ES-I3 (cell line): ENCODE results near the gene PIK3AP1.
A peak's percentile ranks its signal among the peaks of the same experiment; 100 is the strongest.
"Not testable (repeated sequence)": the region's sequence is repeated elsewhere in the genome, so short reads cannot be mapped to it uniquely, and the experiment has no call there.

Experiments used
- H3K36me3 ChIP-seq: 2 replicates; pipeline ENCODE4 v1.6.1; 2013; ENCODE audit warnings: mild to moderate bottlenecking, low read length, control low read depth, moderate library complexity; ENCODE audit not compliant: insufficient read depth
- H3K4me1 ChIP-seq: 2 replicates; pipeline ENCODE4 v1.6.1; 2013; ENCODE audit warnings: mild to moderate bottlenecking, control low read depth, low read length; ENCODE audit not compliant: insufficient read depth
- H3K9ac ChIP-seq: 2 replicates; pipeline ENCODE4 v1.6.1; 2013; ENCODE audit warnings: low read depth, mild to moderate bottlenecking, low read length, moderate library complexity
- H3K9me3 ChIP-seq: 2 replicates; pipeline ENCODE4 v1.6.1; 2013; ENCODE audit warnings: mild to moderate bottlenecking, low read length, moderate library complexity; ENCODE audit not compliant: control insufficient read depth, insufficient read depth

Gene PIK3AP1

GRCh38 chr10:96743988-96744585 lies 23.8 kb upstream of the PIK3AP1 start:
- no peaks in the 10 kb centered on the region for H3K9me3 ChIP-seq
- H3K36me3 ChIP-seq = peaks cover 13% of the 10 kb centered on the region; the same call in 1 of the 2 replicates
- peaks cover 11% of the 10 kb centered on the region for H3K4me1 ChIP-seq
- no peak overlapping the region for H3K9ac ChIP-seq

GRCh38 chr10:96741557-96741956 lies 21.2 kb upstream of the PIK3AP1 start:
- not testable (repeated sequence) for H3K9me3 ChIP-seq, H3K9ac ChIP-seq
- Histone ChIP-seq H3K4me1 (peaks cover 17% of the 10 kb centered on the region), H3K36me3 (peaks cover 10% of the 10 kb centered on the region; the same call in 1 of the 2 replicates)

DNA sequence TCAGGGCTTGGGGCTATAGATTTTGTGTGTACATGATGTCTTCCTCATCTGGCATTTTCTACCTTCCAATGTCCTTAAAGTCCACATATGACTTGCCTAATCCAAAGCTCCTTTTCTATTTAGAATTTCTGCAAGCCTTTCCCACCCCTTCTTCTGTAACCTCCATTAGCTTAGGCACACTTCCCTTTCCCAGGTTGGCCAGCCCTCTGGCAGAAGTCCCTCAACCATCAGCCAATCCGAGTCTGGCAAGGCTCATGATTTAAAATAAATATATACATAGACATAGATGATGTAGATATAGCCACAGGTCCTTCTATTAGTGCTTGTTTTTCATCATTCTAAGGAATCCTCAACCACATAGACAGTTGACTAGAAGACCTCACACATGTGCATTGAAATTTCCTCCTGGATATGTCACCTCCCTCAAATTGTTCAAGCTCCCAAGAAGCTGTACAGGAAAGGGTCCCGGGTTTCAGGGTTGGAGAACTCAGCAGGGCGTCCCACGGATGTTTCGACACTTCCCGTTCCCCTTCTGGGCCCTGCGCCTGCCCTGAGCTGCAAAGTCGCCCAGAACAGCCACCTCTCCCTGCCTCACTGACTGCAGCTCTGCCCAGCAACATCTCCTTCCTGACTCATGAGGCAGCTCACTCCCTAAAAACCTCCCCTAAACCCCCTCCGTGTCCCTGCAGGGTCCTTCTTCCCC lies 20.4 kb upstream of the PIK3AP1 start:
- H3K9me3 ChIP-seq = no peaks in the 10 kb centered on the region
- H3K4me1 ChIP-seq = peaks cover 17% of the 10 kb centered on the region
- H3K9ac ChIP-seq = peak overlapping the region; percentile 32
- peaks cover 3% of the 10 kb centered on the region; the same call in 1 of the 2 replicates for H3K36me3 ChIP-seq

DNA sequence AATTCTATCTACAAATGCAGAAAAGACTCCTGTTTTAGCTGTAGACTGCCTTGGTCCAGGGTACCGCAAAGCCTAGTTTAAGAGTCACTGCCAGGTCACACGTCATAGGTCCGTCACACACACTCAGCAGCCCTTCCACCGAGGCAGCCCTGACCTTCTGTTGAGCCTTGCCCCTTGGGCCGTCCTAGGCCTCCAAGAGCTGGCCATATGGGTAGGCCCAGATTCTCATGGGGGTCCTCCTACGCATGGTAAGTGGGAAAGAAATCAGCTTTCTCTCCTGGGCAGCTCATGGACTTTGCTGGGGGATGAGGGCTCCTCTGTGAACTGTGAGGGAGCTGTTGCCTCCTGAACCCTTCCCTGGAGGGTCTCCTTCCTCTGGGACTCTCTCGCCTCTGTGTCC lies 19.8 kb upstream of the PIK3AP1 start:
- H3K9ac ChIP-seq = peak overlapping the region; percentile 32; the same call in 1 of the 2 replicates

DNA sequence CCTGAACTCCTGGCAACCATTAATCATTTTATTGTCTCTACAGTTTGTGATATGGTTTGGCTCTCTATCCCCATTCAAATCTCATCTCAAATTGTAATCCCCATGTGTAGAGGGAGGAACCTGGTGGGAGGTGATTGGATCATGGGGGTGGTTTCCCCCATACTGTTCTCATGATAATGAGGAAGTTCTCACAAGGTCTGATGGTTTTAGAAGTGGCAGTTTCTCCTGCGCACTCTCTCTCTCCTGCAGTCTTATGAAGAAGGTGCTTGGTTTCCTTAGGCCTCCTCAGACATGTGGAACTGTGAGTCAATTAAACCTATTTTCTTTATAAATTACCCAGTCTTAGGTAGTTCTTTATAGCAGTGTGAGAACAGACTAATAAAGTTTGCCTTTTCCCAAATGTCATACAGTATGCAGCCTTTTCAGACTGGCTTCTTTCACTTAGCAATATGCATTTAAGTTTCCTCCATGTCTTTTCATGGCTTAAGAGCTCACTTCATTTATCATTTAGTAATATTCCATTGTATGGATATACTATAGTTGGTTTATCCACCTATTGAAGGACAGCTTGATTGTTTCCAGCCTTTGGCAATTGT lies 17.1 kb upstream of the PIK3AP1 start:
- peak overlapping the region; percentile 67 for H3K9ac ChIP-seq
- H3K4me1 ChIP-seq = peaks cover 15% of the 10 kb centered on the region
- not testable (repeated sequence) for H3K9me3 ChIP-seq, H3K36me3 ChIP-seq

More for the DNA sequence above, 19.8 kb upstream of the PIK3AP1 start:
- H3K36me3 ChIP-seq = peaks cover 3% of the 10 kb centered on the region; the same call in 1 of the 2 replicates
- peaks cover 17% of the 10 kb centered on the region for H3K4me1 ChIP-seq
- no peaks in the 10 kb centered on the region for H3K9me3 ChIP-seq

DNA sequence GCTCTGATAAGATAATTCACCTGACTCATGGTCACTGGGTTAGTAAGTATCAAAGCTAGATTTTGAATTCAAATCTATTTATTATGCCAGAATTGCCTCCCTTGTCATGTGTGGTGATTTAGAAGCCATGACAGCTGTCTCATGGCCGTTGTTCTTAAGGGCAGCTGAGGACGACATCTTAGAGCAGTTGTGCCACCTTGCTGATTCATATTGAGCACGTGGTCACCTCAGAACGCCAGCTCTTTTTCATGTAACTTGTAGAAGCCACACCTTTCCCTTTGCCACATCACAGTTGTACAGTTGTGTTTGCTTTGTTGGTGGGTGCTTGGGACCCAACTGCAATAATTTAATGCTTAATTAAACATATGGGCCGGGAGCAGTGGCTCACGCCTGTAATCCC lies 4.3 kb upstream of the PIK3AP1 start:
- peaks cover 2% of the 10 kb centered on the region; the same call in 1 of the 2 replicates for H3K36me3 ChIP-seq
- no peak overlapping the region for H3K9ac ChIP-seq
- no peaks in the 10 kb centered on the region for H3K9me3 ChIP-seq
- 0 out of 2 replicates have a peak, but pooled peaks cover 3% of the 10 kb centered on the region for H3K4me1 ChIP-seq

DNA sequence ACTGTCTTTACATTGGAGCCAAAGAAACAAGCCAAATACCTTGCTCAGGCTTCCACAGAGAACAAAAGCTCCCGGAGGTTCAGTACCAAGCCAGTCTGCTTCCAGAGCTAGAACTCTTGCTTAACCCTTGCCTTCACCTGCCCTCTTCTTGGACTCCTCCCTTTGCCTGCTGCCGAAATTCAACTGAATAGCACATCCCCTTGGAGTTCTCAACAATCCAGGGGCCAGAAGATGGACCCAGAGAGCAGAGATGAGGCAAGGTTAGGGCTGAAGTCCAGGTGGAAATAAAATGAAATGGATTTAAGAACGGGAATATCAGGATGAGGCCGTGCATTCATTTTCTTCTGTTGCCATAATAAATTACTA lies 876 bp upstream of the PIK3AP1 start:
- Histone ChIP-seq H3K9ac (peak overlapping the region; percentile 91; the same call in 1 of the 2 replicates), H3K4me1 (no peaks in the 10 kb centered on the region), H3K9me3 (no peaks in the 10 kb centered on the region), H3K36me3 (no peaks in the 10 kb centered on the region)

DNA sequence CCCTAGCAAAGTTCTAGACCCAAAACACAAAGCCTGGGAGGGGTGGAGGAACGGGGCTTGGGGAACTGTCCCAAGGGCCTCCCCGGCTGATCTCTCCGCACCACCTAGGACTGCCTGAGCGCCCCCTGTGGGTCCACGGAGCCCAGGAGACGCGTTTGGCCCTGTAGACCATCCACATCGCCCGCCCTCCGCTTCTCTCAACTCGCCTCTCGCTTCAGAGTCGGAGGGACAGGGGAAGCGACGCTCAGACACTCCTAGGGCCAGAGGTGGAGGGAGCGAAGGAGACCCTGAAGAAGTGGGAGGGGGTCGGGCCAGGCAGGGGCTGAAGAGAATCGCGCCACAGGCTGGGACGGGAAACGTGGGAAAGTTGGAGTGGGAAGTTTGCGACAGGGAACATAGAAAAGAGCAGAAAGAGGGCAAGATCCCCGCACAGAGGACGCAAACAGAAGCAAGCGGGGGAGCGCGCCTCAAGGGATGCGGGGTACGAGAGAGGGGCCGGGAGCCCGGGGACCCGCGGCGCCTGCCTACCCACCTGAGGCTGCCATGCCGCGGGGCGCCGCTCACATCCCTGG lies 378 bp downstream of the PIK3AP1 start:
- no peaks in the 10 kb centered on the region for H3K9me3 ChIP-seq
- no peaks in the 10 kb centered on the region for H3K36me3 ChIP-seq
- peak overlapping the region; percentile 91 for H3K9ac ChIP-seq
- no peaks in the 10 kb centered on the region for H3K4me1 ChIP-seq

DNA sequence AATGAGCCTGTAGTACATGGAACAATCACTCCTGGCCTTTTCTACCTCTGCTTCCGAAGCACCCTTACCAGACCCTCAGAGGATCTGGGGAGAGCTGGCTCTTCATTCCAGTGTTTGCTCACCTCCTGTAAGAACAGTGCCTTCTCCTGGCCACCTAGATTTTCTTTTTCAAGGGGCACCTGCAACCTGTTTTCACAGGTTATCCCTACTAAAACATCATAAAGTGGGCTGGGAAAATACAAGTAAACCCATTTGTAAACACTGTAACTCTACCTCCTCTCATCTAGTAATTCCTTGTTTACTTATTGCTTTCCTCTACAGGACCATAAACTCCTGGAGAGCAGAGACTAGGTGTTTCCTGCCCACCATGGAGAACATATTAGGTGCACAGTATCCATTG lies 1.1 kb downstream of the PIK3AP1 start:
- Histone ChIP-seq H3K4me1 (no peaks in the 10 kb centered on the region), H3K36me3 (no peaks in the 10 kb centered on the region), H3K9ac (peak overlapping the region; percentile 91; the same call in 1 of the 2 replicates), H3K9me3 (no peaks in the 10 kb centered on the region)

DNA sequence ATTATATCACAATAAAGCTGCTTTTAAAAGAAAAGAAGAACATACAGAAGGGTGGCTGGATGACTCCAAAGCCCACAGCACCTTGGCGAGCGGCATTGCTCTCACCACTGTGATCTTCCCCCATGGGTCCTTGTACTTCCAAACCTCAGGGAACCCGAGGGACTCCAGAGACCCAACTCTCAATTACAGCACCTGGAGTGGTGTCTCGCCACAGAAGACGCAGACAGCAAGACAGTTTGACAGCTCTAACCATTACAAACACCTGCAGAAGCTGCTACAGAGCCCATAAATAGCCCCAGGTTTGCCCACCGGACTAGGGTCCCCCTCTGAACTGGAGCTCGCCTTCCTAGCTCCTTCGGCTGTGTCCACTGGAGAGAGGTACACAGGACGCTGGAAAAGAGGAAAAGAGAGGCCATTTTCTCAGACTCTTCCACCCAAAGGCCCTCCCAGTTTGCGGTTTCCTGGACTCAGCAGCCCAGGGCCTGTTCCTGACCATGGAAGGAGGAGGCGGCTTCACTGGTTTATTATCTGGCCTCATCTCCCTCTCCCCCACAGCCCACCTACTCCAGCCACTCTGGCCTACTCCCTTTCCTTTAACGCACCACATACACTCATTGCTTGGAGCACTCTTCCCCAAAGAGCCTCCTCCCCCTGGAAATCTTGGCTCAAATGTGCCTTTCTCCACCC lies 1.9 kb downstream of the PIK3AP1 start:
- no peak overlapping the region for H3K9ac ChIP-seq
- H3K9me3 ChIP-seq = no peaks in the 10 kb centered on the region
- H3K4me1 ChIP-seq = no peaks in the 10 kb centered on the region
- H3K36me3 ChIP-seq = no peaks in the 10 kb centered on the region

DNA sequence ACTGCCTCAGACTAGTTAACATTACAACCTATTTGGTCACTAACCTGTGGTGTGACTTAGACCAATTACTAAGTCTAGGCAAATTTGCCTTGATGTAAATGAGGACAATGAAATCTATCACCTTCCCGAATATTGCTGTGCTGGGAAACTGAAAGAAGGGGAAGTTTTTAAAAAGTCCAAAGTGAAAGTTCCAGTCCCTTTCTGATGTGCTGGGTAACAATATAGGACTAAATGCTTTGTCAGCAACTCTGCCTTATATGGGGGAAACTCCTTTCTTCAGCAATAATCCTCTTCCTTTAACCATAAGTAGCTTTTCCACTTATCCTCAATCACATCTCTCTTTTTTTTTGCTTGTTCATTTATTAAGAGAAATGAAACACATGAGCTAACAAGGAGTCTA lies 3.9 kb downstream of the PIK3AP1 start:
- H3K36me3 ChIP-seq = no peaks in the 10 kb centered on the region

GRCh38 chr10:96714746-96715255 lies 5.5 kb downstream of the PIK3AP1 start:
- Histone ChIP-seq H3K9me3 (no peaks in the 10 kb centered on the region), H3K9ac (no peak overlapping the region), H3K4me1 (no peaks in the 10 kb centered on the region), H3K36me3 (no peaks in the 10 kb centered on the region)

More for the DNA sequence above, 3.9 kb downstream of the PIK3AP1 start:
- no peaks in the 10 kb centered on the region for H3K4me1 ChIP-seq
- no peaks in the 10 kb centered on the region for H3K9me3 ChIP-seq
- H3K9ac ChIP-seq = no peak overlapping the region

- H3K36me3 ChIP-seq = no peaks in the 10 kb centered on the region
- no peaks in the 10 kb centered on the region for H3K9me3 ChIP-seq
- no peak overlapping the region for H3K9ac ChIP-seq
- H3K4me1 ChIP-seq = no peaks in the 10 kb centered on the region
These were observed 6.2 kb downstream of the PIK3AP1 start for GRCh38 chr10:96714031-96714590.
